Psoas muscle (tissue), 8 donors: ENCODE data around the gene CAV2. TPM values are rescaled to one million over a fixed set of nuclear protein-coding genes. Genes with fewer than 3 reads are reported as not detected.
A peak's percentile ranks its signal among the peaks of the same experiment; 100 is the strongest.

Experiments
- ATAC-seq, 4 donors: fragments of 200-7000 bp; cut with Tn5 transposase; one replicate each; pipeline ENCODE4 v1.9.1; 2020; ENCODE audit warnings: moderate library complexity in 3 of 4, mild to moderate bottlenecking in 2 of 4
- DNase-seq, 2 donors: peaks; one replicate each; pipeline ENCODE4 v3.0.0-alpha.2; 2020
- H3K27ac ChIP-seq: fragments of 200-600 bp; one replicate; pipeline ENCODE4 v1.8.0; 2022
- H3K27me3 ChIP-seq, 3 donors: fragments of 200-600 bp in 1 of 3; one replicate each; pipeline versions ENCODE4 v1.6.1 to v1.8.0; 2013 to 2022; ENCODE audit warnings: low read length in 2 of 3, mild to moderate bottlenecking in 2 of 3, moderate library complexity in 1 of 3; ENCODE audit not compliant: insufficient read depth in 3 of 3
- H3K36me3 ChIP-seq, 2 donors: fragments of 200-600 bp in 1 of 2; one replicate each; pipeline versions ENCODE4 v1.6.1 to v1.8.0; 2013 to 2022; ENCODE audit warnings: low read depth in 1 of 2, mild to moderate bottlenecking in 1 of 2, moderate library complexity in 1 of 2; ENCODE audit not compliant: insufficient read depth in 1 of 2
- H3K4me1 ChIP-seq: fragments of 200-600 bp; one replicate; pipeline ENCODE4 v1.8.0; 2022
- H3K4me3 ChIP-seq: fragments of 200-600 bp; one replicate; pipeline ENCODE4 v1.8.0; 2022; ENCODE audit warnings: mild to moderate bottlenecking
- H3K9me3 ChIP-seq: fragments of 200-600 bp; one replicate; pipeline ENCODE4 v1.8.0; 2022
- WGBS, 3 donors: extraction: QIAGEN DNeasy Blood & Tissue Kit; methylation state at CpG; one replicate each; pipeline versions ENCODE4 v1.1.6 to v1.1.7; 2013; 5-methylcytosine and 5-hydroxymethylcytosine counted together
- intact Hi-C, 2 donors: fragments of 100-400 bp; cut with DNase I; formaldehyde crosslinking; loops; one replicate each; pipeline versions ENCODE4 v1.11.0 to v1.14.2; 2022
- polyA plus RNA-seq, 3 donors: library from polyadenylated mRNA; stranded (reverse); fragments of 200-250 nt; gene quantifications; one replicate each; pipeline ENCODE4 v1.2.3, GENCODE V29; 2013
- total RNA-seq, 4 donors: library from RNA; stranded (reverse); fragmentation: NEBNext Ultra II Directional in 2 of 4; extraction: Animal tissue kit (Norgen Biotek cat#: 25700) in 2 of 4; gene quantifications; one replicate each; pipeline versions ENCODE4 v1.2.1 to v1.2.4, GENCODE V29; 2021 to 2023
- TF ChIP-seq, protein P1 (sequence below): fragments of 200-600 bp; IDR thresholded peaks from one replicate; pipeline ENCODE4 v1.8.0; 2022; ENCODE audit warnings: antibody characterized with exemption
- donor health status: healthy with polysubstance abuse.
- donor health status: DM: no; HTN: no; CAD: no; lungs with moderate emphysema.
- donor health status: Bipolar disorder and iron deficiency.
- donor health status: healthy.
- donor health status: DM: yes; HTN: yes; CAD: no.
- donor health status: DM: no; HTN: no; CAD: no.
- donor health status: DM: no; HTN: no; CAD: no.
- donor health status: DM: yes; HTN: yes; CAD: no.

CAV2 gene
- total and polyA plus RNA-seq, 7 donors, result 10.9 to 20.1 (median 15.7) TPM

DNA sequence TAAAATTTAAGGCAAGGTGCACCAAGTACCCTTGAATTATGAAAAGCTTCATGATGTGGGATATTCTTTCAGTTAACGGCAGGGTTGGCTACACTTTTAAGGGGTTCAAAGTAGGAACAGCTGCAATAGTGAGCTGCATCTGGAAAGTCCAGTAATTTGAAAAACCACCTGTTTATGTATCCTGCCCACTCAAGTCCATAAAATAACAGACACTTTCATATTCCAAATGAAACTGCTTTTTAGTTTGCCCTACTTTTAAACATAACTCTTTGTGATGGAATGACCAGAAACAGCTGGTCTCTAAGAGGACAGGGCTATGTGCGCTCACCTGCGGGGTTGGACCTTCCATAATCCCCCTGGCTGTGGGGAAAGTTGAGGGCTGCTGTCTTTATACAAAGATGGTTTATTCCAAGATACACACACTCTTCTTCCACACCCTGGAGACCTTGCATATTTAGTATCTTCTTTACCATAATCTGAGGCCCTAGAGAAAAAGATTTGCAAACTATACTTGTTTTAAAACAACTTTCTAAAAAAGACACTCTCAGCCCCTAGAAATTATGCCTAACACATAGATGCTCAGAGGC is 32.7 kb downstream of the CAV2 start:
- H3K36me3 ChIP-seq, result peaks cover 0 to 6% of the 10 kb centered on the region in 2 donors
- no peaks in the 10 kb centered on the region for H3K9me3 ChIP-seq
- peak overlapping the region; percentile 80 for H3K4me3 ChIP-seq
- H3K27ac ChIP-seq, result no peak overlapping the region
- H3K4me1 ChIP-seq, result no peaks in the 10 kb centered on the region
- H3K27me3 ChIP-seq, result no peaks in the 10 kb centered on the region
- intact Hi-C loops, result no loop called here
- DNase-seq (no peak), ATAC-seq (no peak)
- WGBS, 3 donors, result 40 to 67% (median 44%) methylated on average over 3 of the region's 3 CpGs
- TF ChIP-seq, protein P1, sequence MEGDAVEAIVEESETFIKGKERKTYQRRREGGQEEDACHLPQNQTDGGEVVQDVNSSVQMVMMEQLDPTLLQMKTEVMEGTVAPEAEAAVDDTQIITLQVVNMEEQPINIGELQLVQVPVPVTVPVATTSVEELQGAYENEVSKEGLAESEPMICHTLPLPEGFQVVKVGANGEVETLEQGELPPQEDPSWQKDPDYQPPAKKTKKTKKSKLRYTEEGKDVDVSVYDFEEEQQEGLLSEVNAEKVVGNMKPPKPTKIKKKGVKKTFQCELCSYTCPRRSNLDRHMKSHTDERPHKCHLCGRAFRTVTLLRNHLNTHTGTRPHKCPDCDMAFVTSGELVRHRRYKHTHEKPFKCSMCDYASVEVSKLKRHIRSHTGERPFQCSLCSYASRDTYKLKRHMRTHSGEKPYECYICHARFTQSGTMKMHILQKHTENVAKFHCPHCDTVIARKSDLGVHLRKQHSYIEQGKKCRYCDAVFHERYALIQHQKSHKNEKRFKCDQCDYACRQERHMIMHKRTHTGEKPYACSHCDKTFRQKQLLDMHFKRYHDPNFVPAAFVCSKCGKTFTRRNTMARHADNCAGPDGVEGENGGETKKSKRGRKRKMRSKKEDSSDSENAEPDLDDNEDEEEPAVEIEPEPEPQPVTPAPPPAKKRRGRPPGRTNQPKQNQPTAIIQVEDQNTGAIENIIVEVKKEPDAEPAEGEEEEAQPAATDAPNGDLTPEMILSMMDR, result no peak

DNA sequence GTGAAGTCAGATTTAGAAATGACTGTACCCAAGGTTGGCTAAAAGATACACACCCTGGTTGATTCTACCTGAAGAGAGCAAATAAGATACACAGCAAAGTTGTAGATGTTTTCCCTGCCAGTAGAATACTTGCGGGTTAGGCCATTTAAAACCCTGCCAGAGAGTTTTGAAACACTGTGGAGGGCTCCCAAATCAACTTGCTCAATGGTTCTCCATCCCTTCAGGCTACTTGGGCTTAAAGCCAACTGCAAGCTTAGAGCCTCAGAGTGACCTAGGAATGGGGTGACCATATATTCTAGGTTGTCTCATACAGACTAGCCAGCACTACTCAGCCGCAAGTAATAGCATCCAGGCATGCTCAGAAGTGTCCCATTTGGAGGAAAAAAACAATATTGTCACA is 35.3 kb downstream of the CAV2 start:
- no peak overlapping the region for H3K27ac ChIP-seq
- peak in 2 of 4 donors; percentile 46 to 51 for ATAC-seq
- no peaks in the 10 kb centered on the region for H3K4me1 ChIP-seq
- WGBS, 3 donors, result 62 to 69% (median 68%) methylated on average over 2 of the region's 2 CpGs
- peaks cover 0 to 5% of the 10 kb centered on the region in 2 donors for H3K36me3 ChIP-seq
- H3K9me3 ChIP-seq, result no peaks in the 10 kb centered on the region
- H3K27me3 ChIP-seq, result no peaks in the 10 kb centered on the region
- peak in 1 of 2 donors; percentile 21 for DNase-seq
- TF ChIP-seq, protein P1, result no peak
- intact Hi-C loops, result no loop called here
- H3K4me3 ChIP-seq, result peak overlapping the region; percentile 20

DNA sequence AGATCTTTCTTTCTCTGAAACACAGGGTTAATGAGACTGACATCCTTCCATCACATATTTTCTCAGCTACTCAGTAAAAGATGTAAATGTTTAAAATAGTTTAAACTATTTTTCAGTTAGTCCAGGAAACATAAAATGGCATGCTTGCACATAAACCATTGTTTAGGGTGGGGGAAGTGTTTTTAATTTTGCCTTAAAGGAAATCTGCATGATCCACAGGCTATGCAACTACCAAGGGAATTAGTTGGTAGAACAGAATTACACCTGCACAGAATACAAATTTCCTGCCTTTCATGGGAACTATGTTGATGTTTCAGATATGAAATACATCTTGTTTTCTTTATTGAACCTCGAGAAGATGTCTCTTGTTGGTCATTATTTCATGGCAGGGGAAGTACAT is 35.9 kb downstream of the CAV2 start:
- DNase-seq (no peak), ATAC-seq (no peak)
- intact Hi-C loops, result no loop called here
- Histone ChIP-seq H3K27me3 (no peaks in the 10 kb centered on the region), H3K9me3 (no peaks in the 10 kb centered on the region), H3K36me3 (no peaks in the 10 kb centered on the region), H3K4me3 (peak overlapping the region; percentile 20), H3K4me1 (no peaks in the 10 kb centered on the region), H3K27ac (no peak overlapping the region)
- WGBS, 3 donors, result 63 to 74% (median 67%) methylated on average over 1 of the region's 1 CpG
- TF ChIP-seq, protein P1, result no peak

DNA sequence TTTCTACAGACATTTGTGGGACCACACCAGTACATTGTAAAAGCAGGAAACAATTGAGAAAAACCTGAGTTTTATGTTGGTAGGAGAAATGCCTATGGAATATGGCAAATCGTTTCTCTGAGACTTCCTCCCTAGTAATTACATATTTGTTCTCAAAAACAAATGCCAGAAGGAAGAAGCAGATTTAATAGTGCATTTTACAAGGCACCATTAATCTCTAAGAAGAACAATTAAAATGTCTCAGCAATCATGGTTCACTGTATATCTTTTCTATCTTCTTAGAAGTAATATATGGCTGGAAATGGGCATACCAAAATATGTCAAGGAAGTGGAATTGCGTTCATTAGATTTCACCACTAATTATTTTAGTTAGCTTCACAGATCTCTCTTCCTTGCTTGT is 38.6 kb downstream of the CAV2 start:
- Histone ChIP-seq H3K4me1 (peaks cover 6% of the 10 kb centered on the region), H3K4me3 (no peak overlapping the region), H3K36me3 (peaks cover 0 to 3% of the 10 kb centered on the region in 2 donors), H3K9me3 (no peaks in the 10 kb centered on the region), H3K27me3 (no peaks in the 10 kb centered on the region), H3K27ac (no peak overlapping the region)
- DNase-seq (no peak), ATAC-seq (no peak)
- intact Hi-C loops, result no loop called here
- WGBS, 3 donors, result 64 to 82% (median 79%) methylated on average over 2 of the region's 2 CpGs
- TF ChIP-seq, protein P1, result no peak

DNA sequence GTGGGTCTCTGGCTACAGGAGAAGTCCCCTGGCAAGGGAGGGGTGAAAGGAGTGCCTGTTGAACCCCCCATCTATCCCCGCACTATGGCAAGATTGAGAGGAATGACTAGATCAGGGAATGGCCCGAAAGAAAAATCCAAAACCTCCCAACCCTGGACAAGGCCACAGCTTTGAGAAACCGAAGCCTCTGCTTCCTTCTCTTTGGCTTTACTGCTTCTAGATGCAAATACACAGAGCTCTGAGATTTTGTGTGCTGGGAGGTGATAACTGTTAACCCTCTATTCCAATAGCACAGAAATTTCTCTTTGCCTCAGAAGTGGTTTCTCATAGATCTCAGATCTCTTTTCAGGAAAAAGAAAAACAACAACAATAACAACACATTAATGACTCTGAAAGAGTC is 40.3 kb downstream of the CAV2 start:
- WGBS, 3 donors, result 76 to 81% (median 78%) methylated on average over 3 of the region's 3 CpGs
- Histone ChIP-seq H3K27me3 (no peaks in the 10 kb centered on the region), H3K36me3 (peaks cover 0 to 3% of the 10 kb centered on the region in 2 donors), H3K4me1 (peaks cover 6% of the 10 kb centered on the region), H3K4me3 (no peak overlapping the region), H3K27ac (no peak overlapping the region), H3K9me3 (no peaks in the 10 kb centered on the region)
- ATAC-seq (no peak), DNase-seq (no peak)
- intact Hi-C loops, result no loop called here
- TF ChIP-seq, protein P1, result no peak
